ENCODE measurements around the gene GUCY1A1. TPM values are rescaled to one million over a fixed set of nuclear protein-coding genes. Genes with fewer than 3 reads are reported as not detected.

The GUCY1A1 gene
- total and polyA plus RNA-seq, 4 donors, result 20.2 to 81.9 (median 68.2) TPM

- H3K27ac ChIP-seq (ENCODE audit: low read depth in 1 of 2, low read length in 2 of 2), result no peak overlapping the region
- intact Hi-C loops (cut with DNase I), result loop anchor here in 1 of 2 donors (10.0 kb wide), 1 partner anchor 92 kb away; no protein-coding TSS in a partner anchor
These were observed 25.7 kb downstream of the GUCY1A1 start for GRCh38 chr4:155692361-155692760.

GRCh38 chr4:155693015-155693663 is 26.5 kb downstream of the GUCY1A1 start:
- 24 to 27% methylated on average over 4 of the region's 4 CpGs for WGBS, 2 donors
- Histone ChIP-seq H3K4me1 (ENCODE audit: control insufficient read depth in 1 of 2, insufficient read depth in 2 of 2, low read length in 2 of 2) (peaks cover 2 to 4% of the 10 kb centered on the region in 2 donors), H3K27me3 (ENCODE audit: control insufficient read depth in 1 of 2, insufficient read depth in 2 of 2, low read length in 1 of 2) (no peaks in the 10 kb centered on the region), H3K4me3 (ENCODE audit: low read length in 2 of 2) (no peak overlapping the region), H3K27ac (ENCODE audit: low read depth in 1 of 2, low read length in 2 of 2) (no peak overlapping the region), H3K36me3 (ENCODE audit: control insufficient read depth in 1 of 2, insufficient read depth in 2 of 2, low read length in 1 of 2) (peaks cover 0 to 3% of the 10 kb centered on the region in 2 donors), H3K9me3 (ENCODE audit: control insufficient read depth, low read length) (no peaks in the 10 kb centered on the region)
- ATAC-seq (ENCODE audit: low FRiP score) (no peak), DNase-seq (no peak)
- intact Hi-C loops (cut with DNase I), result loop anchor here in 1 of 2 donors (10.0 kb wide), 1 partner anchor 92 kb away; no protein-coding TSS in a partner anchor

More at GRCh38 chr4:155692361-155692760, 25.7 kb downstream of the GUCY1A1 start:
- Histone ChIP-seq H3K27me3 (ENCODE audit: control insufficient read depth in 1 of 2, insufficient read depth in 2 of 2, low read length in 1 of 2) (no peaks in the 10 kb centered on the region), H3K4me1 (ENCODE audit: control insufficient read depth in 1 of 2, insufficient read depth in 2 of 2, low read length in 2 of 2) (peaks cover 2 to 4% of the 10 kb centered on the region in 2 donors), H3K9me3 (ENCODE audit: control insufficient read depth, low read length) (no peaks in the 10 kb centered on the region), H3K4me3 (ENCODE audit: low read length in 2 of 2) (no peak overlapping the region), H3K36me3 (ENCODE audit: control insufficient read depth in 1 of 2, insufficient read depth in 2 of 2, low read length in 1 of 2) (peaks cover 0 to 3% of the 10 kb centered on the region in 2 donors)
- ATAC-seq (ENCODE audit: low FRiP score) (no peak), DNase-seq (no peak)
- WGBS, 2 donors, result 73 to 88% methylated on average over 1 of the region's 1 CpG

DNA sequence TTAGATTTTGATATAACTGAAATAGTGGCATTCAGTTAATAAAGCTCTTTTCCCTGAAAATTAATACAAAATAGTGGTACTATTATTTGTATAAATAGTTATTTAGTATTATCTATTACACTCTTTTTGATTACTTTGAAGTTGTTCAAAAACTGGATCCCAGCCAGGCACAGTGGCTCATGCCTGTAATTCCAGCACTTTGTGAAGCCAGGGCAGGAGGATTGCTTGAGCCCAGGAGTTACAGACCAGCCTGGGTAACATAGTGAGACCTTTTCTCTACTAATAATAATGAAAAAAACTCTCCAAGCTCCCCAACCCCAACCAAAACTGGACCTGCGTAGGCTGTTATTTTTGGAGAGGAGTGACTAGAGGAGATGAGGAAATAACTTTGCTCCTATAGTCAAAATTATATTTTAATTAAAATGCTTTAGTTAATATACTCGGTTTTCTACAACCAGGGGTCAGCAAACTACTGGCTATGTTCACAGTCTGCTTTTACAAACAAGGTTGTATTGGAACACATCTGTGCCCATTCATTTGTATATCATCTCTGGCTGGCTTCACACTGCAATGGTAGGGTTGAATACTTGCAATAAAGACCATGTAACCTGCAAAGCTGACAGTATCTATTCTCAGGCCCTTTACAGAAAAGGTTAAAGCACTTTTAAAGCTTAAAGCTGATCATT is 27.6 kb downstream of the GUCY1A1 start:
- H3K27me3 ChIP-seq (ENCODE audit: control insufficient read depth in 1 of 2, insufficient read depth in 2 of 2, low read length in 1 of 2), result no peaks in the 10 kb centered on the region
- DNase-seq, result no peak
- H3K36me3 ChIP-seq (ENCODE audit: control insufficient read depth in 1 of 2, insufficient read depth in 2 of 2, low read length in 1 of 2), result peaks cover 0 to 3% of the 10 kb centered on the region in 2 donors
- no peak for ATAC-seq (ENCODE audit: low FRiP score)
- no peak overlapping the region for H3K27ac ChIP-seq (ENCODE audit: low read depth in 1 of 2, low read length in 2 of 2)
- no peaks in the 10 kb centered on the region for H3K9me3 ChIP-seq (ENCODE audit: control insufficient read depth, low read length)
- peaks cover 2% of the 10 kb centered on the region in 2 donors for H3K4me1 ChIP-seq (ENCODE audit: control insufficient read depth in 1 of 2, insufficient read depth in 2 of 2, low read length in 2 of 2)
- intact Hi-C loops (cut with DNase I), result loop anchor here in 1 of 2 donors (10.0 kb wide), 1 partner anchor 91 kb away; no protein-coding TSS in a partner anchor
- H3K4me3 ChIP-seq (ENCODE audit: low read length in 2 of 2), result no peak overlapping the region
- 9 to 12% methylated on average over 2 of the region's 2 CpGs for WGBS, 2 donors

DNA sequence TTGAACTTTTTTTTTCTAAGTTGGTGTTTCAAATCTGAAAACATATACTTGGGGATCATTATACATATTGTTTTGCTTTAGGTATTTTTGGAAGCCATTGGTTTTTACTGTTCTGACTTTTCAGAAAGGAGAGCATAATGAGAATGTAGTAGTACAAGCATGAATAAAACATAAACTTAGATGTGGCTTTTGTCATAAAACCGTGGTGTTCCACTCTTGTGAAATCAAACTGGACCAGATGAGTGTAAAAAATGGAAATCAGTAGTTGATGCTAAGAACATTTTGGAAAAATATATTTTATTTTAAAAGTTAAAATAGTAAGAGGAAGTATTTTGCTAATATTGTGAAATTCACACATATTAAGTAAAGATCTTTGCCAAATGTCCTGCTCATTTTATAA is 29.6 kb downstream of the GUCY1A1 start:
- DNase-seq (no peak), ATAC-seq (ENCODE audit: low FRiP score) (no peak)
- intact Hi-C loops (cut with DNase I), result loop anchor here in 1 of 2 donors (10.0 kb wide), 1 partner anchor 89 kb away; no protein-coding TSS in a partner anchor
- Histone ChIP-seq H3K27ac (ENCODE audit: low read depth in 1 of 2, low read length in 2 of 2) (no peak overlapping the region), H3K27me3 (ENCODE audit: control insufficient read depth in 1 of 2, insufficient read depth in 2 of 2, low read length in 1 of 2) (no peaks in the 10 kb centered on the region), H3K36me3 (ENCODE audit: control insufficient read depth in 1 of 2, insufficient read depth in 2 of 2, low read length in 1 of 2) (peaks cover 0 to 3% of the 10 kb centered on the region in 2 donors), H3K9me3 (ENCODE audit: control insufficient read depth, low read length) (no peaks in the 10 kb centered on the region), H3K4me1 (ENCODE audit: control insufficient read depth in 1 of 2, insufficient read depth in 2 of 2, low read length in 2 of 2) (peaks cover 2 to 3% of the 10 kb centered on the region in 2 donors), H3K4me3 (ENCODE audit: low read length in 2 of 2) (no peak overlapping the region)
- WGBS, 2 donors, result 61 to 73% methylated on average over 1 of the region's 1 CpG

GRCh38 chr4:155696726-155697125 is 30.1 kb downstream of the GUCY1A1 start:
- Histone ChIP-seq H3K27me3 (ENCODE audit: control insufficient read depth in 1 of 2, insufficient read depth in 2 of 2, low read length in 1 of 2) (no peaks in the 10 kb centered on the region), H3K27ac (ENCODE audit: low read depth in 1 of 2, low read length in 2 of 2) (no peak overlapping the region), H3K36me3 (ENCODE audit: control insufficient read depth in 1 of 2, insufficient read depth in 2 of 2, low read length in 1 of 2) (peaks cover 0 to 3% of the 10 kb centered on the region in 2 donors), H3K9me3 (ENCODE audit: control insufficient read depth, low read length) (no peaks in the 10 kb centered on the region), H3K4me1 (ENCODE audit: control insufficient read depth in 1 of 2, insufficient read depth in 2 of 2, low read length in 2 of 2) (peaks cover 2 to 6% of the 10 kb centered on the region in 2 donors), H3K4me3 (ENCODE audit: low read length in 2 of 2) (no peak overlapping the region)
- intact Hi-C loops (cut with DNase I), result loop anchor here in 1 of 2 donors (10.0 kb wide), 1 partner anchor 88 kb away; no protein-coding TSS in a partner anchor
- WGBS, 2 donors, result 18 to 28% methylated on average over 6 of the region's 6 CpGs
- DNase-seq (no peak), ATAC-seq (ENCODE audit: low FRiP score) (no peak)

DNA sequence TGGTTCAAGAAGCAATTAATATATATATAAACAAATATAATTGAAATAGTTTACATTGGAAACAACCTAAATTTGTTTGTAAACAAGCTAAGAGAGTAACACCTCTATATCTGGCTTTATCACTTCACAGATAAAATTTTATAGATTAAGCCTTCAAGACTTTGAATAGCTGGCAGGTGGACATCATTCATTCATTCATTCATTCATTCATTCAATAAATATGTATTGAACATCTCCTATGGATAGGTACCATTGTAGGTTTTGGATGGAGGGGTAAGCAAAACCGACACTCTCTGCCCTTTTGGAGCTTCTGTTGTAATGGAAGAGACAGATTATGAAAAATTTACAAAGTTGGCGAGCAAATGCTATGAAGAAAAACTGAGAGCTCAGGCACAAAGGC is 35.2 kb downstream of the GUCY1A1 start:
- no peaks in the 10 kb centered on the region for H3K9me3 ChIP-seq (ENCODE audit: control insufficient read depth, low read length)
- H3K27me3 ChIP-seq (ENCODE audit: control insufficient read depth in 1 of 2, insufficient read depth in 2 of 2, low read length in 1 of 2), result no peaks in the 10 kb centered on the region
- H3K4me1 ChIP-seq (ENCODE audit: control insufficient read depth in 1 of 2, insufficient read depth in 2 of 2, low read length in 2 of 2), result peaks cover 0 to 6% of the 10 kb centered on the region in 2 donors
- no peak overlapping the region for H3K27ac ChIP-seq (ENCODE audit: low read depth in 1 of 2, low read length in 2 of 2)
- no peak overlapping the region for H3K4me3 ChIP-seq (ENCODE audit: low read length in 2 of 2)
- intact Hi-C loops (cut with DNase I), result no loop called here
- H3K36me3 ChIP-seq (ENCODE audit: control insufficient read depth in 1 of 2, insufficient read depth in 2 of 2, low read length in 1 of 2), result peaks cover 0 to under 1% of the 10 kb centered on the region in 2 donors
- no peak for ATAC-seq (ENCODE audit: low FRiP score)
- DNase-seq, result no peak
- WGBS, 2 donors, result 96 to 97% methylated on average over 2 of the region's 2 CpGs

DNA sequence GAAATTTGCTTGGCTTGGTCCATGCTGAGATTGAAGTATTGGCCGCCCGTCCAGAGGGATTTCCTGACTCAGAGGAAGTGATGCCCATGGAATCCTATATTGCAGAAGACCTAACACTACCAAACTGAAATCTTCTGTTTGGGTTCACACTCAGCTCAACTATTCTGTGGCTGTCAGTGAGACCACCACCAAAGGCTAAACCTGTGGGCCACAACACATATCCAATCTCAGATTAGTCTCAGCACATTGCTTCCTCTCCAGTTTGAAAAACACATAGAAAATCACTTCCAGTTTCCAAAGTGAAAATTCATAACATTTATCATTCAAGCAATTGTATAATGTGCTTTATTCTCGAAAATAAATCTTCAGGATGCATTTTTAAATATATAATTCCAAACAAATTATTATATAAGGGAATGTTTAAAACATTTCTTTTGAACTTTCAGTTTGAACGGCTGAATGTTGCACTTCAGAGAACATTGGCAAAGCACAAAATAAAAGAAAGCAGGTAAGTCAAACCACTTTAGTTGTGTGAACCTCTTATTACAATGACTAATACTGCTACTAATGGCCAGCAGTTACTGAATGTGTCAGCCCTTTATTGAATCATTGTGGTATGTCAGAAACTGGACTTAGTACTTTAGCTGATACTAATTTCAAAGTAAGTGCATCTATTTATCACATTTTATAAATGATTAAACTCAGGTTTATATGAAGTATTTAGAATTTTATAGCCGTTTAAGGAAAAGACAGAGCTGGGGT is 37.0 kb downstream of the GUCY1A1 start:
- intact Hi-C loops (cut with DNase I), result no loop called here
- no peaks in the 10 kb centered on the region for H3K27me3 ChIP-seq (ENCODE audit: control insufficient read depth in 1 of 2, insufficient read depth in 2 of 2, low read length in 1 of 2)
- no peaks in the 10 kb centered on the region for H3K36me3 ChIP-seq (ENCODE audit: control insufficient read depth in 1 of 2, insufficient read depth in 2 of 2, low read length in 1 of 2)
- 81 to 83% methylated on average over 5 of the region's 5 CpGs for WGBS, 2 donors
- H3K27ac ChIP-seq (ENCODE audit: low read depth in 1 of 2, low read length in 2 of 2), result no peak overlapping the region
- ATAC-seq (ENCODE audit: low FRiP score), result no peak
- H3K4me3 ChIP-seq (ENCODE audit: low read length in 2 of 2), result no peak overlapping the region
- peaks cover 0 to 6% of the 10 kb centered on the region in 2 donors for H3K4me1 ChIP-seq (ENCODE audit: control insufficient read depth in 1 of 2, insufficient read depth in 2 of 2, low read length in 2 of 2)
- no peaks in the 10 kb centered on the region for H3K9me3 ChIP-seq (ENCODE audit: control insufficient read depth, low read length)
- DNase-seq, result no peak

DNA sequence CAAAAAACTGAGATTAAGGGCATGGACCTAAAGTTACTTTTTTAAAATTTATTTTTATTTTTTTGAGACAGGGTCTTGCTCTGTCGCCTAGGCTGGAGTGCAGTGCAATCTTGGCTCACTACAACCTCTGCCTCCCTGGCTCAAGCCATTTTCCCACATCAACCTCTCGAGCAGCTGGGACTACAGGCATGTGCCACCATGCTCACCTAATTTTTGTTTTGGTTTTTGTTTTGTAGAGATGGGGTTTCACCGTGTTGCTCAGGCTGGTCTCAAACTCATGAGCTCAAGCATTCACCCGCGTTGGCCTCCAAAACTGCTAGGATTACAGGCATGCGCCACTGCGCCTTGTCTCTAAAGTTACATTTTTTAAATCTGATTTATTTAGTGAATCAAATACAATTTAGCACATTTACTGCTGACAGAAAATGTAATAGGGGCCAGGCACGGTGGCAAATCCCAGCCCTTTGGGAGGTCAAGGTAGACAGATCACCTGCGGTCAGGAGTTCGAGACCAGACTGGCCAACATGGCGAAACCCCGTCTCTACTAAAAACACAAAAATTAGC is 38.3 kb downstream of the GUCY1A1 start:
- Histone ChIP-seq H3K27me3 (ENCODE audit: control insufficient read depth in 1 of 2, insufficient read depth in 2 of 2, low read length in 1 of 2) (no peaks in the 10 kb centered on the region), H3K4me3 (ENCODE audit: low read length in 2 of 2) (no peak overlapping the region), H3K9me3 (ENCODE audit: control insufficient read depth, low read length) (no peaks in the 10 kb centered on the region), H3K36me3 (ENCODE audit: control insufficient read depth in 1 of 2, insufficient read depth in 2 of 2, low read length in 1 of 2) (no peaks in the 10 kb centered on the region), H3K27ac (ENCODE audit: low read depth in 1 of 2, low read length in 2 of 2) (no peak overlapping the region), H3K4me1 (ENCODE audit: control insufficient read depth in 1 of 2, insufficient read depth in 2 of 2, low read length in 2 of 2) (peaks cover 0 to 6% of the 10 kb centered on the region in 2 donors)
- intact Hi-C loops (cut with DNase I), result no loop called here
- ATAC-seq (ENCODE audit: low FRiP score), result no peak
- no peak for DNase-seq
- 74 to 78% methylated on average over 12 of the region's 12 CpGs for WGBS, 2 donors

Measured in aorta (tissue), 5 donors.